Mesenchymal stem cell (in vitro differentiated cells and primary cell): ENCODE data around the gene GNA14.

Experiments
- DNase-seq: peaks from one replicate; pipeline ENCODE4 v3.0.0-alpha.2; 2013
- H2AFZ ChIP-seq: one replicate; pipeline ENCODE4 v1.6.1; 2013; ENCODE audit warnings: low read depth, mild to moderate bottlenecking, control low read depth, inconsistent platforms, low read length, moderate library complexity
- H2AK5ac ChIP-seq: 2 replicates; pipeline ENCODE4 v1.6.1; 2013; ENCODE audit warnings: low read length, moderate library complexity, mild to moderate bottlenecking, inconsistent platforms; ENCODE audit not compliant: severe bottlenecking
- H2BK120ac ChIP-seq: one replicate; pipeline ENCODE4 v1.6.1; 2013; ENCODE audit warnings: low read depth, mild to moderate bottlenecking, inconsistent platforms, low read length, moderate library complexity
- H2BK12ac ChIP-seq, 2 experiments: one replicate each; pipeline ENCODE4 v1.6.1; 2013; ENCODE audit warnings: inconsistent platforms in 2 of 2, low read length in 2 of 2, mild to moderate bottlenecking in 2 of 2, moderate library complexity in 2 of 2, control low read depth in 1 of 2
- H2BK15ac ChIP-seq: one replicate; pipeline ENCODE4 v1.6.1; 2013; ENCODE audit warnings: mild to moderate bottlenecking, low read depth, inconsistent platforms; ENCODE audit not compliant: poor library complexity, severe bottlenecking
- H2BK5ac ChIP-seq: 2 replicates; pipeline ENCODE4 v1.6.1; 2013; ENCODE audit warnings: low read depth, mild to moderate bottlenecking, low read length, control low read depth, inconsistent platforms; ENCODE audit not compliant: poor library complexity, severe bottlenecking
- H3K14ac ChIP-seq, 2 experiments: one replicate each; pipeline ENCODE4 v1.6.1; 2013; ENCODE audit warnings: inconsistent platforms in 2 of 2, low read length in 2 of 2, control low read depth in 1 of 2, mild to moderate bottlenecking in 1 of 2, moderate library complexity in 1 of 2
- H3K18ac ChIP-seq, 2 experiments: one replicate each; pipeline ENCODE4 v1.6.1; 2013; ENCODE audit warnings: inconsistent platforms in 2 of 2, low read length in 2 of 2, control low read depth in 1 of 2, low read depth in 1 of 2, mild to moderate bottlenecking in 1 of 2
- H3K23ac ChIP-seq, 2 experiments: one replicate each; pipeline ENCODE4 v1.6.1; 2013; ENCODE audit warnings: inconsistent platforms in 2 of 2, low read length in 2 of 2, mild to moderate bottlenecking in 2 of 2, moderate library complexity in 2 of 2, control low read depth in 1 of 2
- H3K27ac ChIP-seq: 2 replicates; pipeline ENCODE4 v1.5.1; 2013; ENCODE audit warnings: mild to moderate bottlenecking, moderate library complexity, low read length, control low read depth, inconsistent platforms; ENCODE audit not compliant: poor library complexity, severe bottlenecking
- H3K27me3 ChIP-seq, 2 experiments: 2 replicates each; pipeline versions ENCODE4 v1.6.1 to v1.7.0; 2013; ENCODE audit warnings: low read length in 2 of 2, mild to moderate bottlenecking in 2 of 2, moderate library complexity in 2 of 2, control low read depth in 1 of 2, inconsistent platforms in 1 of 2; ENCODE audit not compliant: control insufficient read depth in 1 of 2, insufficient read depth in 1 of 2
- H3K36me3 ChIP-seq, 2 experiments: 2 replicates each; pipeline versions ENCODE4 v1.6.1 to v1.7.0; 2013; ENCODE audit warnings: low read length in 2 of 2, control low read depth in 1 of 2, inconsistent platforms in 1 of 2, low read depth in 1 of 2, mild to moderate bottlenecking in 1 of 2; ENCODE audit not compliant: insufficient read depth in 2 of 2, control insufficient read depth in 1 of 2
- H3K4ac ChIP-seq, 2 experiments: one replicate each; pipeline ENCODE4 v1.6.1; 2013; ENCODE audit warnings: inconsistent platforms in 2 of 2, low read length in 2 of 2, mild to moderate bottlenecking in 2 of 2, moderate library complexity in 2 of 2, control low read depth in 1 of 2, low read depth in 1 of 2
- H3K4me1 ChIP-seq: 2 replicates; pipeline ENCODE4 v1.6.1; 2013; ENCODE audit warnings: low read depth, low read length, control low read depth; ENCODE audit not compliant: control insufficient read depth, insufficient read depth
- H3K4me2 ChIP-seq: 2 replicates; pipeline ENCODE4 v1.6.1; 2013; ENCODE audit warnings: low read length, mild to moderate bottlenecking, inconsistent platforms; ENCODE audit not compliant: poor library complexity, severe bottlenecking
- H3K4me3 ChIP-seq, 2 experiments: 2 replicates each; pipeline versions ENCODE4 v1.5.1 to v1.7.0; 2013; ENCODE audit warnings: low read length in 2 of 2, mild to moderate bottlenecking in 2 of 2, control low read depth in 1 of 2, low read depth in 1 of 2; ENCODE audit not compliant: insufficient read depth in 1 of 2
- H3K79me1 ChIP-seq: replicated peaks from 2 replicates; pipeline ENCODE4 v1.6.1; 2013; ENCODE audit warnings: mild to moderate bottlenecking, control low read depth, low read length, inconsistent platforms; ENCODE audit not compliant: poor library complexity, severe bottlenecking
- H3K9ac ChIP-seq: 2 replicates; pipeline ENCODE4 v1.7.0; 2013; ENCODE audit warnings: mild to moderate bottlenecking, low read length, moderate library complexity
- H3K9me3 ChIP-seq: 2 replicates; pipeline ENCODE4 v1.7.0; 2013; ENCODE audit warnings: mild to moderate bottlenecking, low read length; ENCODE audit not compliant: control insufficient read depth
- H4K8ac ChIP-seq: one replicate; pipeline ENCODE4 v1.6.1; 2013; ENCODE audit warnings: inconsistent platforms, mild to moderate bottlenecking, low read length, moderate library complexity
- H4K91ac ChIP-seq: one replicate; pipeline ENCODE4 v1.6.1; 2013; ENCODE audit warnings: mild to moderate bottlenecking, low read length, inconsistent platforms
- WGBS: methylation state at CpG from one replicate; pipeline ENCODE4 v1.1.7; 2013; ENCODE audit warnings: mixed read lengths; 5-methylcytosine and 5-hydroxymethylcytosine counted together

GNA14 gene

GRCh38 chr9:77602852-77603251, 45.3 kb downstream of the GNA14 start:
- Histone ChIP-seq H2BK5ac (no peak overlapping the region), H3K9ac (no peak overlapping the region), H3K4me1 (no peaks in the 10 kb centered on the region), H3K4ac (no peak overlapping the region), H3K14ac (no peak overlapping the region), H2BK12ac (no peak overlapping the region), H2AFZ (no peak overlapping the region), H3K36me3 (no peaks in the 10 kb centered on the region), H3K9me3 (no peaks in the 10 kb centered on the region), H4K8ac (no peak overlapping the region), H3K27me3 (no peaks in the 10 kb centered on the region), H3K18ac (no peak overlapping the region), H3K79me1 (no peaks in the 10 kb centered on the region), H3K27ac (no peak overlapping the region), H2BK120ac (no peak overlapping the region), H2BK15ac (no peak overlapping the region), H3K4me3 (no peak overlapping the region), H2AK5ac (no peak overlapping the region), H3K4me2 (no peak overlapping the region), H3K23ac (no peak overlapping the region), H4K91ac (no peak overlapping the region)
- no peak for DNase-seq

- no peak overlapping the region for H2BK5ac ChIP-seq
- no peak overlapping the region for H3K18ac ChIP-seq
- no peak overlapping the region for H3K4me3 ChIP-seq
- H4K8ac ChIP-seq: no peak overlapping the region
- no peaks in the 10 kb centered on the region for H3K9me3 ChIP-seq
- H3K23ac ChIP-seq: no peak overlapping the region
- no peak for DNase-seq
- H2BK120ac ChIP-seq: no peak overlapping the region
- H2BK12ac ChIP-seq: no peak overlapping the region
- H3K14ac ChIP-seq: no peak overlapping the region
- H2AFZ ChIP-seq: no peak overlapping the region
- no peak overlapping the region for H3K4ac ChIP-seq
- no peaks in the 10 kb centered on the region for H3K27me3 ChIP-seq
- H3K79me1 ChIP-seq: no peaks in the 10 kb centered on the region
- 78% methylated on average over 4 of the region's 5 CpGs for WGBS
- no peaks in the 10 kb centered on the region for H3K36me3 ChIP-seq
- H3K9ac ChIP-seq: no peak overlapping the region
- H3K4me2 ChIP-seq: no peak overlapping the region
- H3K4me1 ChIP-seq: no peaks in the 10 kb centered on the region
- H4K91ac ChIP-seq: no peak overlapping the region
- no peak overlapping the region for H2BK15ac ChIP-seq
- no peak overlapping the region for H2AK5ac ChIP-seq
- H3K27ac ChIP-seq: no peak overlapping the region
Measured at GRCh38 chr9:77601476-77602099, 46.5 kb downstream of the GNA14 start.

DNA sequence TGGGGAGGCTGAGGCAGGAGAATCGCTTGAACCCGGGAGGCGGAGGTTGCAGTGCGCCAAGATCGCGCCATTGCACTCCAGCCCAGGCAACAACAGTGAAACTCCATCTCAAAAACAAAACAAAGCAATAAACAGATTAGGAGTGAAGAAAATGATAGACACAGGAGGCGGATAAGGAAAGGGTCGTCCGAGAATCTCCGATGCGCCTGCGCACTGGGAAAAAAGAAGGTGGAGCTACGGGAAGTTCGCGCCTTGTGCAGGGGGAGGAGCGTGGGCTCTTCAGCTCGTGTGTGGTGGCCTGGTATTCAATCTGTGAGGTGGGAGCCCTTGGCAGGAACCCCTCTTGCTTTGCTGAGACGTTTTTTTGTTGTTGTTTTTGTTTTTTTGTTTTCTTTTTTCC, 47.3 kb downstream of the GNA14 start:
- no peaks in the 10 kb centered on the region for H3K27me3 ChIP-seq
- H2BK5ac ChIP-seq: no peak overlapping the region
- H2BK12ac ChIP-seq: no peak overlapping the region
- no peak overlapping the region for H4K91ac ChIP-seq
- no peak overlapping the region for H2BK15ac ChIP-seq
- no peak overlapping the region for H3K4me2 ChIP-seq
- H3K18ac ChIP-seq: no peak overlapping the region
- no peak overlapping the region for H3K14ac ChIP-seq
- WGBS: 96% methylated on average over 11 of the region's 18 CpGs
- no peak for DNase-seq
- H3K79me1 ChIP-seq: no peaks in the 10 kb centered on the region
- H3K9me3 ChIP-seq: no peaks in the 10 kb centered on the region
- no peak overlapping the region for H2AFZ ChIP-seq
- H3K27ac ChIP-seq: no peak overlapping the region
- no peak overlapping the region for H3K9ac ChIP-seq
- no peak overlapping the region for H2BK120ac ChIP-seq
- H3K36me3 ChIP-seq: no peaks in the 10 kb centered on the region
- H3K23ac ChIP-seq: no peak overlapping the region
- H3K4me1 ChIP-seq: no peaks in the 10 kb centered on the region
- no peak overlapping the region for H3K4me3 ChIP-seq
- H4K8ac ChIP-seq: no peak overlapping the region
- no peak overlapping the region for H2AK5ac ChIP-seq
- no peak overlapping the region for H3K4ac ChIP-seq

- no peak overlapping the region for H3K4ac ChIP-seq
- H2BK5ac ChIP-seq: no peak overlapping the region
- WGBS: 91% methylated on average over 2 of the region's 8 CpGs
- no peak overlapping the region for H3K4me3 ChIP-seq
- no peak overlapping the region for H2BK12ac ChIP-seq
- no peak overlapping the region for H3K23ac ChIP-seq
- no peak overlapping the region for H2BK15ac ChIP-seq
- H3K27ac ChIP-seq: no peak overlapping the region
- no peak overlapping the region for H2AK5ac ChIP-seq
- H3K14ac ChIP-seq: no peak overlapping the region
- no peak overlapping the region for H3K9ac ChIP-seq
- no peaks in the 10 kb centered on the region for H3K9me3 ChIP-seq
- H2AFZ ChIP-seq: no peak overlapping the region
- H4K91ac ChIP-seq: no peak overlapping the region
- H4K8ac ChIP-seq: no peak overlapping the region
- no peak overlapping the region for H3K18ac ChIP-seq
- no peak overlapping the region for H3K4me2 ChIP-seq
- DNase-seq: no peak
- H3K27me3 ChIP-seq: no peaks in the 10 kb centered on the region
- H2BK120ac ChIP-seq: no peak overlapping the region
- H3K4me1 ChIP-seq: no peaks in the 10 kb centered on the region
- H3K79me1 ChIP-seq: no peaks in the 10 kb centered on the region
- no peaks in the 10 kb centered on the region for H3K36me3 ChIP-seq
Measured at GRCh38 chr9:77599492-77599891, 48.6 kb downstream of the GNA14 start.
